HG03439 (cell line): ENCODE data around the gene LARP1.

ENCODE experiments used
- ATAC-seq: cut with Tn5 transposase; IDR thresholded peaks from one replicate; pipeline ENCODE4 v1.9.1; 2021; ENCODE audit warnings: mild to moderate bottlenecking, moderate library complexity; ENCODE audit not compliant: unreplicated experiment

LARP1 gene

DNA sequence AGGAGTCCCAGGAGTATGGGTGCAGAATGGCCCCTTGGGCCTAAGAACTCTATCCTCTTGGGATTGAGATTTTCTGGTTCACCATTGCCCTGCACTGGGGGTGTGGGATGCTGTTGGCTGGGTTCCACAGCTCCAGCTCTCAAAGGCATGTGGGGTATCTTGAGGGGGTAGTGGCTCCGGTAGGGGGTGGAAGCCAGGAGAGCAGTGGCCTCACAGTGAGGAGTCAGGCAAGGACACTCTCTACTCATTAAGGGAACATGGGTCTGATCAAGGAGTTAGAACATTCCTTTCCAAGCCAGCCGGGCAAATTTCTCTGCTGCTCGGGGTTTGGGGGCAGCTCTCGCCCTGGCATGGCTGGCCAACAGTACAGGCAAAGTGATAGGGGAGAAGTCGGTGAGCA lies 33.0 kb downstream of the LARP1 start:
- ATAC-seq = no peak

DNA sequence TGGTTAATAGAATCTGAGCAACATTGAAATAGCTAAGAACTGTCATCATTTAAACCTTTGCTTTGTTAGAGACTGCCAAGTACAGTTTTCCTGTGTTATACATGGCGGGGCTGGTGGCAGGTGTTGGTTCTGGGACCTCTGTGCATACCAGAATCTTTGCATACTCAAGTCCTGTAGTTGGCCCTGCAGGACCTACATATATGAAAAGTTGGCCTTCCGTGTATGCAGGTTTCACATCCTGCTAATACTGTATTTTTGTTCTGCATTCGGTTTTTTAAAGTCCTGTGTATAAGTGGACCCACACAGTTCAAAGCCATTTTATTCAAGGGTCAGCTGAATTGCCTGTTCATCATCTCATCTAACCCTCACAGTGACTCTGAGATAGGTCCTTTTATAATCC lies 36.4 kb downstream of the LARP1 start:
- ATAC-seq = peak; percentile 68

DNA sequence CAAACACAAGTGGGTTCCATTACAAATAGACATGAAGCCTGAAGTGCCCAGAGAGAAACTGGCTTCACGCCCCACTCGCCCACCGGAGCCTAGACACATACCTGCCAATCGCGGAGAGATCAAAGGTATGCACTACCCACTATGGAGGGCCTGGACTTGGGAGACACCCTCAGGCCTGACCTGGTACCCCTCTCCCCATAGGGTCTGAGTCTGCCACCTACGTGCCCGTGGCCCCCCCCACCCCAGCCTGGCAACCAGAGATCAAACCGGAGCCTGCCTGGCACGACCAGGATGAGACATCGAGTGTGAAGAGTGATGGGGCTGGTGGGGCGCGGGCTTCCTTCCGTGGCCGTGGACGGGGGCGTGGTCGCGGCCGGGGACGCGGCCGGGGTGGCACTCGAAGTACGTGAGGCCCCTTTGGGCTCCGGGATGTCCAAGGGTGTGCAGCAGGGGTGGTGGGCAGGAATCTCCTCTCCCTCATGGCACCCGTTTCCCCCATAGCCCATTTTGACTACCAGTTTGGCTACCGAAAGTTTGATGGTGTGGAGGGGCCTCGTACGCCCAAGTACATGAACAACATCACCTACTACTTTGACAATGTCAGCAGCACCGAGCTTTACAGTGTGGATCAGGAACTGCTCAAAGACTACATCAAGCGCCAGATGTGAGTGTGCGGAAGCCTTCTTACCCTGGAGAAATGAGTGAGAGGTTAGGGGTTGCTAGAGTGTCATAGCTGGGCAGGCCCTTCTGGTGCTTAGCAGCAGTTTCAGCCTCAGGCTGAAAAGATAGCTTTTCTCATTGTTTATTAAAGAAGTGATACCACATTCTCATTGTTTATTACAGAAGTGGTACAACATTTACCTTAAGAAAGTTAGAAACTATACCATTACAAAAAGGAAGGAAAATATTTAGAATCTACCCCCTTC lies 38.7 kb downstream of the LARP1 start:
- ATAC-seq = no peak

DNA sequence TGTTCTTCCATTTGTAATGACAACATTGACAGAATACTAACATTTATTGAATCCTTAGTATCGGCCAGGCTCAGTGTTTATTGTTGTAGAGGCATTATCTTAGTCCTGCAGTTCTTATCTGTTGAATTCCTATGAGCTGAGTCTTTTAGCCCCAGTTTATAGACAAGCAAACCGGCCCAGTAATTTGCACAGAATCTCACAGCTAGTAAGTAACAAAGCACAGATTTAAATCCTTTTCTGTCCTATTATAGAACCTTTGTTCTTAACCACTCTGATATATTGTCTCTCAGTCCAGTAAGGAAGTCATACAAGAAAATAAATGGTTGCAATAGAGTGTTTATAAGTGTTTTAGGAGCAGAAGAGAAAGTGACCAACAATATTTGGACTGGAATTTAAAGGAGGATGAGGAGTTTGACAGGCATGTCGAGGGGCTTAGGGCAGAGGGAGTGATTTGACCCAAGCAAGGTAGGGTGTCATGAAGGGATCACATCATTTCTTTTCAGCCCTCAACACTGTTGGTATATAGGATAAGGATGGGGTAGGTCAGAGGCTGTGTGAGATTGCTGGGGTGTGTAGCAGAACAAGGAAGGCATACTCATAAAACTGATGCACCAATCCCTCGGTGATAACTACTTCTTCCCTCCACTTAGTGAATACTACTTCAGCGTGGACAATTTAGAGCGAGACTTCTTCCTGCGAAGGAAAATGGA lies 39.5 kb downstream of the LARP1 start:
- no peak for ATAC-seq

DNA sequence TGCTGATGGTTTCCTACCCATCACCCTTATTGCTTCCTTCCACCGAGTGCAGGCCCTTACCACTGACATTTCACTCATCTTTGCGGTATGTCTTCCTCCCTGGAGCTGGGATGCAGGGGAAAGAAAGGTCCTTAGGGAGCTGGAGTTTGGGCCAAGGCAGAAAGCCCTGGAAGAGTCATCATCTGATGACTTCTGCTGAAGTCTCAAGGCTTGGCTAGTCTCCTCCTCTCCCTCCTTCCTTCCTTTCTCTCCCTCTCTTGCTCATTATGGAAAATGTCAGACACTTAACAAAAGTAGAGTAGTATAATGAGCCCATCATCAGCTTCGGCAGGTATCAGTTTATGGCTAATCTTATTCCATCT lies 40.0 kb downstream of the LARP1 start:
- ATAC-seq = no peak

DNA sequence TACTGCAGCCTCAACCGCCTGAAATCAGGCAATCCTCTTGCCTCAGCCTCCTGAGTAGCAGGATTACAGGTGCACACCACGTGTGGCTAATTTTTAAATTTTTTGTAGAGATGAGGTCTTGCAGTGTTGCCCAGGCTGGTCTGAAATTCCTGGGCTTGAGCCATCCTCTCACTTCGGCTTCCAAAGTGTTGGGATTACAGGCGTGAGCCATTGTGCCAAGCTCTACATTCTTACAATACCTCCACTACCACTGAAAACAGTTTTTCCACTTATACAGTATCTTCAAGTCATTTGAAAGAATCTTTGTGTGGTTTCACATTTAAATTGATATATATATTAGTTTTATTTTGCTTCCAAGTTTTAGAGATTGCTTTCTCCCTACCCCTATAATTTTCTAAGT lies 42.6 kb downstream of the LARP1 start:
- no peak for ATAC-seq

DNA sequence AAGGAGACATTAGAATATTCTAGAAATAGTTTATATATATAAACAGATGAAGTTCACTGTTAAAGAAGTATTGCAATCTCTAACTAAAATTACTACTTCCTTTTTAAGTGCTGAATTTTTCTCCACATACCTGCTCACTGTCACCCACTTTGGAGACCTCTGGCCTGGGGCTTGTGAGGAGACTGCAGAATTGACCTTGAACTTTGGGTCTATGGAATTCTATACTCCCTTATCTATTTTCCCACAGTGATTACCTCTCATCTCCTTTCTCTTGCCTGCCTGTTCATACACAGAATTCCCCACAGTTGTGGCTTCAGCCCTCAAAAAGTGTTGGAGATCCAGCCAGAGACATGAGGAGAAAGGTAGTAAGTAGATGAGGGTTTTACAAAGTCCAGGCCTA lies 45.4 kb downstream of the LARP1 start:
- ATAC-seq = no peak

DNA sequence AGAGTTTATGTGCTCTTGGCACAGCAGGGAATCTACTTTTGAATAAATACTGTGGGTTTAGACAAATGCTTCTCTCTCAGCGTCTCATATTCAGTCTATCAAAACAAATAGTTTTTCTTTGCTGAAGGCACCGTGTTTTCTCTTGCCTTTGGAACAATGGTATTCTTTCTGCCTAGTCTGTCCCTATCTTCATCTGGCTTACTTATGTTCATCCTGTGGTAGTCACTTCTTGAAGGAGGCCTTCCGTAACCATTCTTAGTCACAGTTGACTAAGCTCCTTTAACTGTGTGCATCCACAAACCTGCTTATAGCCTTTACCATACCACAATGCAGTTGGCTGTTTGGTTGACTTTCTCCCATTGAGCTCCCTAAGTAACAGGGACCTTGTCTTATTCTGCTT lies 45.9 kb downstream of the LARP1 start:
- ATAC-seq = no peak

DNA sequence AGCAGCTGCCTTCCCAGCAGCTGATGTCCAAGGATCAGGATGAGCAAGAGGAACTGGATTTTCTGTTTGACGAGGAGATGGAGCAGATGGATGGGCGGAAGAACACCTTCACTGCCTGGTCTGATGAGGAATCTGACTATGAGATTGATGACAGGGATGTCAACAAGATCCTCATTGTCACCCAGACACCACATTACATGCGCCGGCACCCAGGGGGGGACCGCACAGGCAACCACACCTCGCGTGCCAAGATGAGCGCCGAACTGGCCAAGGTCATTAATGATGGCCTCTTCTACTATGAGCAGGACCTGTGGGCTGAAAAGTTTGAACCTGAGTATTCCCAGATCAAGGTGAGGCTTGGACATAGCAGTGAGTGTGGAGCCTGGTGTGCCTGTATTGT lies 46.9 kb downstream of the LARP1 start:
- no peak for ATAC-seq

DNA sequence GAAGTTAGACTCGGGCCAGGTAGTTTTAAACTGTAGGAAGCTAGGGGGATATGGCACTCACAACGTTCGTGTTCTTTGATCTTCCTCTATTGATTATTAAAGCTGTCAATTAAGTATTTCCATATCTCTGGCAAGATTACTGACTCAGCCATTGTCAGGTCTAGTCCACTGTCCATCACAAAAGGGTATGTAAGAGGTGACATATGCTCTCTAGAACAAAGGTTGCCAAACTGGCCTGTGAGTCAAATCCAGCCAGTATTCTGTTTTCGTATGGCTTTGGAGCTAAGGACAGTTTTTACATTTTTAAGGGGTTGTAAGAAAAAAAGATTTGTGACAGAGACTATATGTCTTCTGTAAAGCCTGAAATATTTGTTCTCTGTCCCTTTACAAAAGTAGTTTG lies 51.0 kb downstream of the LARP1 start:
- ATAC-seq = no peak

DNA sequence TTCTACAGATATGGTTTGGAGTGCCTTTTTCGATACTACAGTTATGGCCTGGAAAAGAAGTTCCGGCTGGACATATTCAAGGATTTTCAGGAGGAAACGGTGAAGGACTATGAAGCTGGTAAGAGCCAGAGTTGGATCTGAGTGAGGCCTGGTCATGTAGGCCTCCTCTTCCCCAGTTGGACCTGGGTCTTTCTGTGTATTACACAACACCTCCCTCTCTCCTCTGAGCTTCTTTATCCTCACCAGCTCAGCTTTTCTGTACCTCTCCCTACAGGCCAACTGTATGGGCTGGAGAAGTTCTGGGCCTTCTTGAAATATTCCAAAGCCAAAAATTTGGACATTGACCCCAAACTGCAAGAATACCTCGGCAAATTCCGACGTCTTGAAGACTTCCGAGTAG lies 56.1 kb downstream of the LARP1 start:
- ATAC-seq = no peak

DNA sequence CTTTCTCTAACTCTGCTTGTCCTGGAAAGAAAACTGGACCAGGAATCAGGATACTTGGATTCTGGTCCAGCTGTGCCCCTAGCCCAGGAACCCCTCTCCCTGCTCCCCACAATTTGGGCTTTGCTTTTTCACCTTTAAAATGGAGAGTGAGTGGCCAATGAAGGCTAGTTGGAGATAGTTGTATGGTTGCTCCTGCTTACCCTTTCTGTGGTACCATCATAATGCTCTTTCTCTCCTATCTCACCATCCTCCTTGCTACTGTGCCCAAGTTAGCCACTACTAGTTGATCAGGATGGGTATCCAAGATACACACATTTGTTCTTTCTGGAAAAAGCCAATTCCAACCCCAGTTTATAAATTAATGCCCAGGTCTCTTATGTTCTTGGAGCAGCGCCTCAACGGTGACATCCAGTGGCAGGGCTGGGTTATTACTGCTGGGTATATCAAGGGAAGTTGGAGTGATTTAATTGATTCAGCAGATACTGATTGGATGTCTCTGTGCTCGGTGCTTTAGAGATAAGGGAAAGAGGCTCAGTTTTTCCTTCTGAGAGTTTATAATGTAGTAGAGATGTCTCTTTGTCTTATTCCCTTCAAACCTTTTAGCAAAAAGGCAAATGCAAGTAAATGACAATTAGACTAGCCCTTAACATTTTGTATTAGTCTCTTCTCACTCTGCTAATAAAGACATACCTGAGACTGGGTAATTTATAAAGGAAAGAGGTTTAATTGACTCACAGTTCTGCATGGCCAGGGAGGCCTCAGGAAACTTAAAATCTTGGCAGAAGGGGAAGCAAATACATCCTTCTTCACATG lies 56.7 kb downstream of the LARP1 start:
- no peak for ATAC-seq

DNA sequence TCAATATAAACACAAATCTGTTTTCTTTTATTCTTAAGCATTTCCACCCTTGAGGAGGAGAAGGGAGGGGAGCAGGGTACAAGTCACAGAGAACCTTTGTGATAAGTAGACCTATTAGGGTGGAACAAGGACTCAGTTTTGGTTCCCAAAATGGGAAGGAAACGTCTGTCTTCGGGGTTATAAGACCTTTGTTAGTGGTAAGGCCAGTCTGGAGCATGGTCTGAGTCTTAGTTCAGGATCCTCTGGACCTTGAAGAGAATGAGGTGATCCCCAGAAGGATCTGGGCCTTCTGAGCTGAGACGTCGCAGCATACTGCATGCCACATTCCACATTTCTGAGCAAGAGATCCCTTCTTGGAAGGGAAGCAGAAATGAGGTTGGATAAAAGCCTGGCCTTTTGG lies 58.0 kb downstream of the LARP1 start:
- no peak for ATAC-seq

DNA sequence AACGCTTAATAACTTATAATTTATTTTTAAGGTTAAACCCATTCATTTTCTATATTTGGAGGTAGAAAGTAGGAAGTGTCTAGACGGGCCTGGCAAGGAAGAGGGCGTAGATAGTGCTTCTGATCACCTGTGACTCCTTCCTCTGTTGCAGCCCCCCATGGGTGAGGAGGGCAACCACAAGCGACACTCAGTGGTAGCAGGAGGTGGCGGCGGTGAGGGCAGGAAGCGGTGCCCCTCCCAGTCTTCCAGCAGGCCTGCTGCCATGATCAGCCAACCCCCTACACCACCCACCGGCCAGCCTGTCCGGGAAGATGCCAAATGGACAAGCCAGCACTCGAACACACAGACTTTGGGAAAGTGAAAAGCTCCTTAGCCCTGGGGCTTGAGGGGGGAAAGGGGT lies 58.6 kb downstream of the LARP1 start:
- ATAC-seq = no peak

DNA sequence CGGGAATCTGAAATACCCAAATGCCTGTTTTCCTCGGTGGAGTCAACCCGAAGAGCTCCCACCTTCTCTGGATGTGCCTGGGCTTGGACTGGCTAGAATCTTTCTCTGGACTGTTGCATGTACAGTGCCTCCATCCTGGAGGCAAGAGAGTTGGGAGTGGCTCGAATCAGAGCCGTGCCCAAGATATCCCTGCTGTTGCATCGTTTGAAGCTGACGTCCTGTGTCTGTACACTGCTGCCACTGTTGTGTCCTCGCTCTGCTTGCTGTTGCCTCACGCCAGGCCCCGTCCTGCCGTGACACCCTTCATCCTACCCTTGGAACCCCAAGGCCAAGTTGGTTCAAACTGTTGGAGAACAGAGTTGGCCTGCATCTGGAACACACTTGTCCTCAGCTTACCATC lies 59.8 kb downstream of the LARP1 start:
- ATAC-seq = no peak

DNA sequence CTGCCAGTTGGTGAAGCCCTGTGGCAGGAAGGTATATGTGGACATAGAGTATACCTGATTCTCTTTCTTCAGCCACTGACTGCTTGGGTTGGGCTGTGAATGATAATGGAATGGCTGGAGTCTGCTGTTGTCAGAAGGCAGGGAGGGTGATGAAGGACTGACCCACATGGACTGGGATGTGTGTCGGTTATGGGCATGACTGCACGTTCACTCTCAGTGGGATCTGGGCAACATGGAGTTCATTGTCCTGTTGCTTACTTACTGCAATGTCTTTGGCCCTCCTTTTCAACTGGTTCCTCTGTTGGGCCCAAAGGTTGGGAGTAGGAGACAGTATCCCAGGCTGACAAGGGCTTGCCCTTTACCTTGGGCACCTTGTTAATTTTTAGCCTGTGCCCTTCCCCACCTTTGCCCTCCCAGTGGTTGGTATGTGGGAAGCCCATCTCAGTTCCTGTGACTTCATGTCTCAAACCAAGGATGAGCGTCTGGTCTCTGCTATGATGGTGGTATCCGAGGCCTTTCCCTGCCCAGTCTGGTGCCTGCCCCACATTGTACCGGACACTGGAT lies 60.6 kb downstream of the LARP1 start:
- no peak for ATAC-seq

DNA sequence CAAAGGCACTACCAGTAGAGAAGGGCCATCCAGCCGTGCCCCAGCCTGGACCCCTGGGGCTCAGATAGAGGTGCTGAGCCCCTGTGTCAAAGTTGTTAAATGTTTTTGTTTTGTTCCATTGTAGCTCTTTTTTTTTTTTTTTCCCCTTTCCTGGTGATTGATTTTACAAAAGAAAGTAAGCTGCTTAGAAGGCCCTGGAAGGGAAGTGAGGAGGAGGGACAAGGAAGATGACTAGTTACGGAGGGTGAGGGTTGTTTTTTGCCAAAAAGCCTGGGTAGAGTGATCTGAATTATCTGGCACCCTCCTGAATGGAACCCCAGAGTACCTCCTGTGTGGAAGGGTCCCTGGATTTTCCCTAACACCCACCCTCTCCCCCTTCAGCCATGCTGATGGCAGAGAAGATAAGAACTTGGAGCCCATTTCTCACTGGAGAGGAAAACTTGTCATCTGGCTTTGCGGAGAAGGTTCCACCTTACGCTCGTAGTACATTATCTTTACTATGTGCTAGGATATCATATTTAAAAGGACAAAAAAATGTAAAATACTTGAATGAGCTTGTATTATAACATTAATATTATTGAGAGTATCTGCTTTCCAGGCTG lies 61.8 kb downstream of the LARP1 start:
- ATAC-seq = no peak

DNA sequence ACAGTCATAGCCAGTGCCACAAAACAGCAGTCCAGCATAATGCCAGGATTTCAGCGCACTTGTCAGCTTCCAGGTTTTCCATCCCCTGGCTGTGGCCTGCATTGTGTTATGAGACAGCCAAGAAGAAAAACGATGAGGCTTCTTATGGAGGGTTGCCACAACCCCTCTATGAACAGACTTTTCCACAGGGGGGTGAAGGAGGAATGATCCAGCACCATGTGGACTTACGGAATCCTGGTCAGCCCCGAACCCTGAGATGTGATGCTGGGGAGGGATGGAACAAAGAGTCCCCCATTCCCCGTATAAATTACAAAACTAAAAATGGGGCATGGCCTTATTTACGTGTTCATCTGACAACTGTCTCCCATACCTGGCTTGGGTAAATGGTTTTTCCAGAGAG lies 62.6 kb downstream of the LARP1 start:
- ATAC-seq = no peak

DNA sequence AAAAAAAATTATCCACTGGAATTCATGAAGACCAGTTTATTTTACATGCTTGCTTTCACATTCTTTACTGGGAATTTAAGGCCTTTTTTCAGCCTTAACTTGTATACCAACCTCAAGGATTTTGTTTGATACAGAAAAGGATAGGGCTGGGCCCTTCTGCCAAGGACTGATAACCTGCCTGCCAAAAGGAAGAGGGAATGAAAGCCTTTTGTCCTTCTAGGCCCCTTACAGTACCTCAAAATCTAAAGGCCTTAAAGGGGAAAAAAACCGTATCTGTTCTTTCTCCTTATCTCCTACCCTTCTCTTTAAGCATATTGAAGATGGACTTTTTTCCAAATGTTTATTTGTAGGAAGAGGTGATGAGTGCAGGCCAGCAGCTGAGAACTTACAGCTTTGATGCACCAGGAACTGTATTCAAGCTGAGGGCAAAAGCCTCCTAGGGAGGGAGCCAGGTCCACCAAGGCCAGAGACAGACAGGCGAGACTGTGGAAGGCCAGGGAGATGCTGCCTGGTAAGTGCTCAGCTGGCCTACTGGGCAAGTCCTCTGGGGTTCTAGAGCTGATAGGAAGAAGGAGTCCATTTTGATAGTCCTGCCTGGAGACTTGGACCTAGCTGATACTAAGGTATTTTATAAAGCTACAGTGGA lies 63.4 kb downstream of the LARP1 start:
- no peak for ATAC-seq

DNA sequence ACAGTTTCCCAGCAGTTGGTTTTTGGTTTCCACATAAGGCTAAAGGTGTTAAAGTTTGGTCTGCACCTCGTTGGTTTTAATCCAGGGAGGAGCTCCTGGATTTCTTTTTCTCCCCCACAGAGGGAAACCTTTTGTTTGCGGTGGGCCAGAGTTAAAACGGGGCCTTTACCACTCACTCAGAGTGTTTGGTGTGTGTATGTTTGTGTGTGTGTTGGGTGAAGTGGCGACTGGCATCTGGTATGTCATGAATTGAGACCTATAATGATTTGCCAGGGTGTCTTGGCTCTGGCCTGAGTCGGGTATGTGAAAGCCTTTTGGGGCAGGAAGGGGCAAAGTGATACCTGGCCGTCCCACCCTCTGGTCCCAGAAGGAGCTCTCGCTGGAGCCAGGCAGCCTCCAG lies 64.4 kb downstream of the LARP1 start:
- ATAC-seq = no peak
